NCI-H526 treated with DMSO at 0.1 percent for 48 hours (cell line): ENCODE results near the gene DNAJC25.
"Not testable (repeated sequence)": the region's sequence is repeated elsewhere in the genome, so short reads cannot be mapped to it uniquely, and the experiment has no call there.

Experiments
- DNase-seq: peaks from one replicate; lab custom pipeline; 2025; lab: John Stamatoyannopoulos, UW

Gene DNAJC25

GRCh38 chr9:111631214-111631971 lies at the start of gene DNAJC25:
TSS of gene DNAJC25 (plus strand) at chr9:111631334. CDS start at chr9:111631408, 74 bp downstream.
- DNase-seq = peak; percentile 92

- no peak for DNase-seq
Measured at GRCh38 chr9:111582888-111583287, 48.2 kb upstream of the DNAJC25 start.

GRCh38 chr9:111586378-111586777 lies 44.8 kb upstream of the DNAJC25 start:
- DNase-seq = no peak

- DNase-seq = no peak
Measured at GRCh38 chr9:111588846-111589245, 42.3 kb upstream of the DNAJC25 start.

GRCh38 chr9:111597852-111598732 lies 33.0 kb upstream of the DNAJC25 start:
- DNase-seq = peak; percentile 3

- DNase-seq = peak; percentile 1
Measured at GRCh38 chr9:111598733-111599091, 32.4 kb upstream of the DNAJC25 start.

- DNase-seq = peak; percentile 54
Measured at GRCh38 chr9:111599092-111599954, 31.8 kb upstream of the DNAJC25 start, which contains the start of gene PTGR1. TSS of gene PTGR1 (minus strand) at chr9:111599647. CDS start at chr9:111597422, 2,225 bp downstream.

- no peak for DNase-seq
Measured at GRCh38 chr9:111599955-111600343, 31.2 kb upstream of the DNAJC25 start.

- no peak for DNase-seq
Measured at GRCh38 chr9:111601237-111602018, 29.7 kb upstream of the DNAJC25 start.

- DNase-seq = no peak
Measured at GRCh38 chr9:111603041-111603440, 28.1 kb upstream of the DNAJC25 start.

GRCh38 chr9:111604054-111604615 lies 27.0 kb upstream of the DNAJC25 start:
- no peak for DNase-seq

GRCh38 chr9:111605041-111605559 lies 26.0 kb upstream of the DNAJC25 start:
- no peak for DNase-seq

GRCh38 chr9:111610149-111610548 lies 21.0 kb upstream of the DNAJC25 start:
- no peak for DNase-seq

GRCh38 chr9:111610845-111611244 lies 20.3 kb upstream of the DNAJC25 start:
- DNase-seq = no peak

GRCh38 chr9:111613436-111614040 lies 17.6 kb upstream of the DNAJC25 start:
- DNase-seq = no peak

- DNase-seq = no peak
Measured at GRCh38 chr9:111615928-111616327, 15.2 kb upstream of the DNAJC25 start.

- DNase-seq = not testable (repeated sequence)
Measured at GRCh38 chr9:111617349-111617748, 13.8 kb upstream of the DNAJC25 start.

- no peak for DNase-seq
Measured at GRCh38 chr9:111621895-111622480, 9.1 kb upstream of the DNAJC25 start.

- DNase-seq = no peak
Measured at GRCh38 chr9:111622626-111623025, 8.5 kb upstream of the DNAJC25 start.
